IMR-90 (cell line): Measurements from ENCODE around the gene ADCK2. TPM values are rescaled to one million over a fixed set of nuclear protein-coding genes. Genes with fewer than 3 reads are reported as not detected.
"Not testable (repeated sequence)": the region's sequence is repeated elsewhere in the genome, so short reads cannot be mapped to it uniquely, and the experiment has no call there.

ENCODE experiments used
- ATAC-seq: fragments of 200-7000 bp; cut with Tn5 transposase; 2 replicates; pipeline ENCODE4 v1.9.1; 2020; ENCODE audit warnings: low read depth, mild to moderate bottlenecking, moderate library complexity
- BruUV-seq: library from RNA; stranded (reverse); fragments of 400-500 nt; replicated peaks from 2 replicates; lab custom pipeline; 2021; lab: Mats Ljungman, UMichigan
- CTCF ChIA-PET: fragments of 300-600 bp; formaldehyde crosslinking; extraction: SDS; loops from one replicate; lab custom pipeline; 2021; ENCODE audit warnings: antibody characterized with exemption; lab: Yijun Ruan, JAX
- POLR2A ChIA-PET: fragments of 300-600 bp; sonication (Branson Sonifier 250); formaldehyde crosslinking; loops from one replicate; lab custom pipeline; 2022; ENCODE audit warnings: antibody characterized with exemption; ENCODE audit not compliant: unreplicated experiment; lab: Charles Lee
- DNase-seq: peaks from one replicate; pipeline ENCODE4 v3.0.0; 2013
- H2AFZ ChIP-seq: replicated peaks from 2 replicates; pipeline ENCODE3; 2013; ENCODE audit warnings: low read length, mild to moderate bottlenecking; ENCODE audit not compliant: poor library complexity
- H2AK5ac ChIP-seq: 2 replicates; pipeline ENCODE4 v1.6.1; 2013; ENCODE audit warnings: low read depth, low read length, inconsistent platforms
- H2AK9ac ChIP-seq: replicated peaks from 2 replicates; pipeline ENCODE3; 2013; ENCODE audit warnings: mild to moderate bottlenecking, low read depth, low read length, moderate library complexity; ENCODE audit not compliant: poor library complexity
- H2BK120ac ChIP-seq: 2 replicates; pipeline ENCODE4 v1.6.1; 2013; ENCODE audit warnings: low read depth, low read length, inconsistent platforms
- H2BK15ac ChIP-seq: 3 replicates; pipeline ENCODE4 v1.6.1; 2013; ENCODE audit warnings: low read depth, low read length, inconsistent platforms
- H2BK20ac ChIP-seq: 2 replicates; pipeline ENCODE4 v1.6.1; 2013; ENCODE audit warnings: low read depth, mild to moderate bottlenecking, inconsistent platforms, low read length, moderate library complexity
- H2BK5ac ChIP-seq: 2 replicates; pipeline ENCODE4 v1.6.1; 2013; ENCODE audit warnings: mild to moderate bottlenecking, low read depth, low read length, inconsistent platforms; ENCODE audit not compliant: poor library complexity, severe bottlenecking
- H3K14ac ChIP-seq: replicated peaks from 2 replicates; pipeline ENCODE4 v1.6.1; 2013; ENCODE audit warnings: low read depth, low read length, inconsistent platforms
- H3K18ac ChIP-seq: 2 replicates; pipeline ENCODE4 v1.6.1; 2013; ENCODE audit warnings: low read depth, low read length, control low read depth
- H3K23ac ChIP-seq: 2 replicates; pipeline ENCODE4 v1.6.1; 2013; ENCODE audit warnings: low read depth, low read length, inconsistent platforms
- H3K27ac ChIP-seq: 2 replicates; pipeline ENCODE4 v1.5.1; 2013; ENCODE audit warnings: mild to moderate bottlenecking, control low read depth, low read length; ENCODE audit not compliant: insufficient read depth
- H3K27me3 ChIP-seq: 2 replicates; pipeline ENCODE4 v1.6.1; 2013; ENCODE audit warnings: low read length; ENCODE audit not compliant: control insufficient read depth, insufficient read depth
- H3K36me3 ChIP-seq: 2 replicates; pipeline ENCODE4 v1.6.1; 2013; ENCODE audit warnings: low read length, mixed read lengths; ENCODE audit not compliant: control insufficient read depth, insufficient read depth
- H3K4ac ChIP-seq: 2 replicates; pipeline ENCODE4 v1.6.1; 2013; ENCODE audit warnings: low read depth, low read length, inconsistent platforms
- H3K4me1 ChIP-seq: 2 replicates; pipeline ENCODE4 v1.6.1; 2013; ENCODE audit warnings: low read length, mixed read lengths; ENCODE audit not compliant: control insufficient read depth, insufficient read depth
- H3K4me2 ChIP-seq: 2 replicates; pipeline ENCODE4 v1.6.1; 2013; ENCODE audit warnings: low read depth, mild to moderate bottlenecking, control low read depth, low read length, moderate library complexity
- H3K4me3 ChIP-seq: 2 replicates; pipeline ENCODE4 v1.5.1; 2013; ENCODE audit warnings: low read depth, mild to moderate bottlenecking, control low read depth, low read length, moderate library complexity; ENCODE audit not compliant: insufficient read depth
- H3K56ac ChIP-seq: 2 replicates; pipeline ENCODE4 v1.6.1; 2013; ENCODE audit warnings: low read length, inconsistent platforms; ENCODE audit not compliant: insufficient read depth; ENCODE audit errors: extremely low read depth
- H3K79me1 ChIP-seq, 2 experiments: 2 replicates each; pipeline ENCODE4 v1.6.1; 2013; ENCODE audit warnings: low read length in 2 of 2, inconsistent platforms in 1 of 2, low read depth in 1 of 2
- H3K9ac ChIP-seq: 2 replicates; pipeline ENCODE4 v1.6.1; 2013; ENCODE audit warnings: low read depth, low read length, control low read depth
- H3K9me1 ChIP-seq: 2 replicates; pipeline ENCODE4 v1.6.1; 2013; ENCODE audit warnings: low read length, inconsistent platforms; ENCODE audit not compliant: insufficient read depth
- H3K9me3 ChIP-seq: 2 replicates; pipeline ENCODE4 v1.6.1; 2013; ENCODE audit warnings: low read length; ENCODE audit not compliant: control insufficient read depth, insufficient read depth
- H4K20me1 ChIP-seq: 2 replicates; pipeline ENCODE4 v1.6.1; 2013; ENCODE audit warnings: low read length, inconsistent platforms; ENCODE audit not compliant: insufficient read depth
- H4K5ac ChIP-seq: 2 replicates; pipeline ENCODE4 v1.6.1; 2013; ENCODE audit warnings: mild to moderate bottlenecking, low read depth, low read length, control low read depth
- H4K8ac ChIP-seq, 2 experiments: 2 replicates each; pipeline ENCODE4 v1.6.1; 2013; ENCODE audit warnings: low read depth in 2 of 2, low read length in 2 of 2, control low read depth in 1 of 2, inconsistent platforms in 1 of 2
- H4K91ac ChIP-seq: 2 replicates; pipeline ENCODE4 v1.6.1; 2013; ENCODE audit warnings: low read depth, low read length, inconsistent platforms; ENCODE audit not compliant: insufficient read depth
- WGBS, 2 experiments: methylation state at CpG; one replicate each; pipeline versions ENCODE4 v1.1.5 to v1.1.7; 2013; ENCODE audit warnings: missing lambda C conversion rate in 2 of 2; ENCODE audit not compliant: insufficient read length in 1 of 2; ENCODE audit errors: extremely low coverage in 2 of 2; 5-methylcytosine and 5-hydroxymethylcytosine counted together
- dilution Hi-C: fragments of 300-500 bp; cut with HindIII; formaldehyde crosslinking; loops from one replicate; pipeline ENCODE4 v1.14.3; 2018; ENCODE audit warnings: low sequenced_read_pairs; ENCODE audit not compliant: unreplicated experiment
- in situ Hi-C: fragments of 300-500 bp; cut with MboI; formaldehyde crosslinking; loops from 3 replicates; pipeline ENCODE4 v1.14.3; 2019; ENCODE audit warnings: low sequenced_read_pairs, inconsistent platforms, mixed read lengths
- intact Hi-C: fragments of 100-400 bp; cut with micrococcal nuclease; formaldehyde crosslinking; loops from 2 replicates; pipeline ENCODE4 v1.10.0; 2022
- polyA plus RNA-seq, 3 experiments: library from polyadenylated mRNA; depleted of rRNA; stranded (reverse); fragments of >200 nt; gene quantifications; 2 replicates each; pipeline ENCODE4 v1.2.3, GENCODE V29; 2012; ENCODE audit warnings: low replicate concordance in 1 of 3
- total RNA-seq: library from RNA; depleted of rRNA; stranded (reverse); fragments of >200 nt; gene quantifications from 2 replicates; pipeline ENCODE4 v1.2.3, GENCODE V29; 2012

ADCK2 gene
- total and polyA plus RNA-seq, 2 of the 4 experiments (the other 2 are of a cell fraction), result 7.1 to 10.0 TPM

- H3K56ac ChIP-seq, H2BK5ac ChIP-seq, H3K23ac ChIP-seq, H2BK15ac ChIP-seq, H3K9me1 ChIP-seq, H3K9ac ChIP-seq, H3K4me3 ChIP-seq, DNase-seq, H3K4me1 ChIP-seq, in situ Hi-C loops, H3K27me3 ChIP-seq, H4K20me1 ChIP-seq, H4K8ac ChIP-seq, dilution Hi-C loops, H2AK5ac ChIP-seq, H2AFZ ChIP-seq, ATAC-seq, H2BK20ac ChIP-seq, H3K36me3 ChIP-seq, H3K27ac ChIP-seq, H3K4ac ChIP-seq, H4K5ac ChIP-seq, H3K18ac ChIP-seq, H3K14ac ChIP-seq, H3K4me2 ChIP-seq, H4K91ac ChIP-seq, H3K79me1 ChIP-seq, BruUV-seq, CTCF ChIA-PET, H2AK9ac ChIP-seq, H3K9me3 ChIP-seq, POLR2A ChIA-PET, H2BK120ac ChIP-seq: not testable (repeated sequence)
- no CpG with 5 or more reads among the region's 11 CpGs for WGBS, 2 experiments
- intact Hi-C loops, result loop anchor here (5.0 kb wide), 1 partner anchor 855 kb away; no protein-coding TSS in a partner anchor
Observed at GRCh38 chr7:140676956-140677355, 4.2 kb downstream of the ADCK2 start.
